HG03139 (cell line): ENCODE data around the gene PDE7B.

Experiments used
- ATAC-seq: cut with Tn5 transposase; IDR thresholded peaks from one replicate; pipeline ENCODE4 v1.9.1; 2021; ENCODE audit not compliant: unreplicated experiment

PDE7B gene

GRCh38 chr6:135983093-135983492, 131.6 kb downstream of the PDE7B start:
- no peak for ATAC-seq

GRCh38 chr6:135983718-135984343, 132.3 kb downstream of the PDE7B start:
- no peak for ATAC-seq

- no peak for ATAC-seq
These were observed 134.0 kb downstream of the PDE7B start for GRCh38 chr6:135985471-135985870.

GRCh38 chr6:135987226-135987625, 135.7 kb downstream of the PDE7B start:
- no peak for ATAC-seq

GRCh38 chr6:135990439-135990838, 138.9 kb downstream of the PDE7B start:
- no peak for ATAC-seq

GRCh38 chr6:135990855-135991464, 139.5 kb downstream of the PDE7B start:
- no peak for ATAC-seq

- no peak for ATAC-seq
These were observed 141.2 kb downstream of the PDE7B start for GRCh38 chr6:135992739-135993138.

GRCh38 chr6:135993361-135993760, 141.9 kb downstream of the PDE7B start:
- ATAC-seq, result no peak

- no peak for ATAC-seq
These were observed 143.5 kb downstream of the PDE7B start for GRCh38 chr6:135994857-135995544.

GRCh38 chr6:135995545-135995898, 144.0 kb downstream of the PDE7B start:
- ATAC-seq, result no peak

GRCh38 chr6:135996668-135997067, 145.2 kb downstream of the PDE7B start:
- no peak for ATAC-seq

GRCh38 chr6:135999393-135999792, 147.9 kb downstream of the PDE7B start:
- ATAC-seq, result no peak

GRCh38 chr6:136007345-136007744, 155.8 kb downstream of the PDE7B start:
- no peak for ATAC-seq

- no peak for ATAC-seq
These were observed 160.0 kb downstream of the PDE7B start for GRCh38 chr6:136011475-136011874.

- ATAC-seq, result no peak
These were observed 160.8 kb downstream of the PDE7B start for GRCh38 chr6:136012198-136012887.

- ATAC-seq, result no peak
These were observed 161.4 kb downstream of the PDE7B start for GRCh38 chr6:136012943-136013342.

GRCh38 chr6:136014454-136015437, 163.2 kb downstream of the PDE7B start:
- no peak for ATAC-seq

- ATAC-seq, result no peak
These were observed 164.0 kb downstream of the PDE7B start for GRCh38 chr6:136015531-136015930.

- ATAC-seq, result no peak
These were observed 165.0 kb downstream of the PDE7B start for GRCh38 chr6:136016228-136017225.
